K562 (cell line): ENCODE measurements around the gene RHNO1.

Experiments
- CHD1 ChIP-seq: fragments of 200-600 bp; sonication (generic); IDR thresholded peaks from one replicate; pipeline ENCODE4 v1.6.1; 2012; ENCODE audit warnings: mild to moderate bottlenecking, moderate library complexity, low read length, inconsistent platforms
- CREB1 ChIP-seq, 2 experiments: sonication (generic) in 1 of 2; formaldehyde crosslinking in 1 of 2; IDR thresholded peaks; 2 replicates each; pipeline versions ENCODE4 v1.6.1 to v1.8.0; 2012 to 2022; ENCODE audit warnings: inconsistent platforms in 1 of 2, mild to moderate bottlenecking in 1 of 2, missing genetic modification reagents in 1 of 2, moderate library complexity in 1 of 2
- HMG20B ChIP-seq: fragments of 250-450 bp; sonication (Bioruptor Pico); IDR thresholded peaks from 2 replicates; pipeline ENCODE4 v1.5.0; 2021; ENCODE audit warnings: mild to moderate bottlenecking
- TF ChIP-seq, protein P1 (sequence below): sonication (generic); formaldehyde crosslinking; IDR thresholded peaks from 2 replicates; pipeline ENCODE4 v1.8.0; 2023; ENCODE audit warnings: missing genetic modification reagents, mild to moderate bottlenecking, borderline replicate concordance
- TF ChIP-seq, protein P2 (sequence below): fragments of 450-650 bp; formaldehyde crosslinking; IDR thresholded peaks from 2 replicates; pipeline ENCODE4 v1.4.0; 2022; ENCODE audit warnings: mild to moderate bottlenecking, moderate library complexity
- TF ChIP-seq, protein P3 (sequence below): fragments of 450-650 bp; IDR thresholded peaks from 2 replicates; pipeline ENCODE4 v1.6.1; 2016; ENCODE audit warnings: missing biosample characterization, missing genetic modification characterization
- TF ChIP-seq, protein P4 (sequence below): fragments of 250-450 bp; sonication (Bioruptor Pico); IDR thresholded peaks from 2 replicates; pipeline ENCODE4 v1.5.0; 2020; ENCODE audit warnings: mild to moderate bottlenecking, borderline replicate concordance

DNA sequence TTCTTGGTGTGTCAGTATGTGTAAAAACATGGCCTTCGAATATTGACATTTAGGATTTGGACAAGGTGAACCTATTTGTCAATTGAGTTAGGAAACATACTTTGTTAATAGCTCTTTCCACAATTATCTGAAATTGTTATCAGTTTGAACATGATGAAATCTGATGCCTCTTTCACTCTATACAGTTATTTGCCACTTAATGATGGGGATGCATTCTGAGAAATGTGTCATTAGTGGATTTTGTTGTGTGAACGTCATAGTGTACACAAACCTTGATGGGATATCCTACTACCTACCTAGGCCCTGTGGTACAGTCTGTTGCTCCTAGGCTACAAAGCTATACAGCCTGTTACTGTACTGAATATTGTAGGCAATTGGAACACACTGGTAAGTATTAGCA lies 18.5 kb downstream of the RHNO1 start:
- no peak for TF ChIP-seq CREB1 (IDR thresholded peaks at IDR 0.05)
- TF ChIP-seq CREB1 (CRISPR knock-in tag; IDR thresholded peaks at IDR 0.05), result no peak
- TF ChIP-seq, protein P1, sequence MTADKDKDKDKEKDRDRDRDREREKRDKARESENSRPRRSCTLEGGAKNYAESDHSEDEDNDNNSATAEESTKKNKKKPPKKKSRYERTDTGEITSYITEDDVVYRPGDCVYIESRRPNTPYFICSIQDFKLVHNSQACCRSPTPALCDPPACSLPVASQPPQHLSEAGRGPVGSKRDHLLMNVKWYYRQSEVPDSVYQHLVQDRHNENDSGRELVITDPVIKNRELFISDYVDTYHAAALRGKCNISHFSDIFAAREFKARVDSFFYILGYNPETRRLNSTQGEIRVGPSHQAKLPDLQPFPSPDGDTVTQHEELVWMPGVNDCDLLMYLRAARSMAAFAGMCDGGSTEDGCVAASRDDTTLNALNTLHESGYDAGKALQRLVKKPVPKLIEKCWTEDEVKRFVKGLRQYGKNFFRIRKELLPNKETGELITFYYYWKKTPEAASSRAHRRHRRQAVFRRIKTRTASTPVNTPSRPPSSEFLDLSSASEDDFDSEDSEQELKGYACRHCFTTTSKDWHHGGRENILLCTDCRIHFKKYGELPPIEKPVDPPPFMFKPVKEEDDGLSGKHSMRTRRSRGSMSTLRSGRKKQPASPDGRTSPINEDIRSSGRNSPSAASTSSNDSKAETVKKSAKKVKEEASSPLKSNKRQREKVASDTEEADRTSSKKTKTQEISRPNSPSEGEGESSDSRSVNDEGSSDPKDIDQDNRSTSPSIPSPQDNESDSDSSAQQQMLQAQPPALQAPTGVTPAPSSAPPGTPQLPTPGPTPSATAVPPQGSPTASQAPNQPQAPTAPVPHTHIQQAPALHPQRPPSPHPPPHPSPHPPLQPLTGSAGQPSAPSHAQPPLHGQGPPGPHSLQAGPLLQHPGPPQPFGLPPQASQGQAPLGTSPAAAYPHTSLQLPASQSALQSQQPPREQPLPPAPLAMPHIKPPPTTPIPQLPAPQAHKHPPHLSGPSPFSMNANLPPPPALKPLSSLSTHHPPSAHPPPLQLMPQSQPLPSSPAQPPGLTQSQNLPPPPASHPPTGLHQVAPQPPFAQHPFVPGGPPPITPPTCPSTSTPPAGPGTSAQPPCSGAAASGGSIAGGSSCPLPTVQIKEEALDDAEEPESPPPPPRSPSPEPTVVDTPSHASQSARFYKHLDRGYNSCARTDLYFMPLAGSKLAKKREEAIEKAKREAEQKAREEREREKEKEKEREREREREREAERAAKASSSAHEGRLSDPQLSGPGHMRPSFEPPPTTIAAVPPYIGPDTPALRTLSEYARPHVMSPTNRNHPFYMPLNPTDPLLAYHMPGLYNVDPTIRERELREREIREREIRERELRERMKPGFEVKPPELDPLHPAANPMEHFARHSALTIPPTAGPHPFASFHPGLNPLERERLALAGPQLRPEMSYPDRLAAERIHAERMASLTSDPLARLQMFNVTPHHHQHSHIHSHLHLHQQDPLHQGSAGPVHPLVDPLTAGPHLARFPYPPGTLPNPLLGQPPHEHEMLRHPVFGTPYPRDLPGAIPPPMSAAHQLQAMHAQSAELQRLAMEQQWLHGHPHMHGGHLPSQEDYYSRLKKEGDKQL (CRISPR knock-in tag), result no peak
- TF ChIP-seq, protein P2, sequence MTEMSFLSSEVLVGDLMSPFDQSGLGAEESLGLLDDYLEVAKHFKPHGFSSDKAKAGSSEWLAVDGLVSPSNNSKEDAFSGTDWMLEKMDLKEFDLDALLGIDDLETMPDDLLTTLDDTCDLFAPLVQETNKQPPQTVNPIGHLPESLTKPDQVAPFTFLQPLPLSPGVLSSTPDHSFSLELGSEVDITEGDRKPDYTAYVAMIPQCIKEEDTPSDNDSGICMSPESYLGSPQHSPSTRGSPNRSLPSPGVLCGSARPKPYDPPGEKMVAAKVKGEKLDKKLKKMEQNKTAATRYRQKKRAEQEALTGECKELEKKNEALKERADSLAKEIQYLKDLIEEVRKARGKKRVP, result no peak
- no peak for TF ChIP-seq HMG20B (CRISPR knock-in tag)
- no peak for TF ChIP-seq CHD1
- TF ChIP-seq, protein P3, sequence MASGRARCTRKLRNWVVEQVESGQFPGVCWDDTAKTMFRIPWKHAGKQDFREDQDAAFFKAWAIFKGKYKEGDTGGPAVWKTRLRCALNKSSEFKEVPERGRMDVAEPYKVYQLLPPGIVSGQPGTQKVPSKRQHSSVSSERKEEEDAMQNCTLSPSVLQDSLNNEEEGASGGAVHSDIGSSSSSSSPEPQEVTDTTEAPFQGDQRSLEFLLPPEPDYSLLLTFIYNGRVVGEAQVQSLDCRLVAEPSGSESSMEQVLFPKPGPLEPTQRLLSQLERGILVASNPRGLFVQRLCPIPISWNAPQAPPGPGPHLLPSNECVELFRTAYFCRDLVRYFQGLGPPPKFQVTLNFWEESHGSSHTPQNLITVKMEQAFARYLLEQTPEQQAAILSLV (tag), result no peak
- TF ChIP-seq, protein P4, sequence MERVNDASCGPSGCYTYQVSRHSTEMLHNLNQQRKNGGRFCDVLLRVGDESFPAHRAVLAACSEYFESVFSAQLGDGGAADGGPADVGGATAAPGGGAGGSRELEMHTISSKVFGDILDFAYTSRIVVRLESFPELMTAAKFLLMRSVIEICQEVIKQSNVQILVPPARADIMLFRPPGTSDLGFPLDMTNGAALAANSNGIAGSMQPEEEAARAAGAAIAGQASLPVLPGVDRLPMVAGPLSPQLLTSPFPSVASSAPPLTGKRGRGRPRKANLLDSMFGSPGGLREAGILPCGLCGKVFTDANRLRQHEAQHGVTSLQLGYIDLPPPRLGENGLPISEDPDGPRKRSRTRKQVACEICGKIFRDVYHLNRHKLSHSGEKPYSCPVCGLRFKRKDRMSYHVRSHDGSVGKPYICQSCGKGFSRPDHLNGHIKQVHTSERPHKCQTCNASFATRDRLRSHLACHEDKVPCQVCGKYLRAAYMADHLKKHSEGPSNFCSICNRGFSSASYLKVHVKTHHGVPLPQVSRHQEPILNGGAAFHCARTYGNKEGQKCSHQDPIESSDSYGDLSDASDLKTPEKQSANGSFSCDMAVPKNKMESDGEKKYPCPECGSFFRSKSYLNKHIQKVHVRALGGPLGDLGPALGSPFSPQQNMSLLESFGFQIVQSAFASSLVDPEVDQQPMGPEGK (CRISPR knock-in tag), result no peak
